ENCODE measurements around the gene DCPS.
"Not testable (repeated sequence)": the region's sequence is repeated elsewhere in the genome, so short reads cannot be mapped to it uniquely, and the experiment has no call there.

The DCPS gene

GRCh38 chr11:126366064-126366822, 62.4 kb downstream of the DCPS start:
- intact Hi-C loops (cut with DNase I; ENCODE audit: low total_unique reads), result no loop called here
- Histone ChIP-seq H3K27me3 (no peaks in the 10 kb centered on the region), H3K36me3 (no peaks in the 10 kb centered on the region), H3K9me3 (no peaks in the 10 kb centered on the region), H3K27ac (no peak overlapping the region), H3K4me3 (no peak overlapping the region), H3K4me1 (peaks cover 0 to 30% (median 6%) of the 10 kb centered on the region in 4 donors)
- DNase-seq, result peak in 1 of 2 donors; percentile 59
- no peak for TF ChIP-seq CTCF (IDR thresholded peaks at IDR 0.05)

- peaks cover 0 to 30% (median 6%) of the 10 kb centered on the region in 4 donors for H3K4me1 ChIP-seq
- H3K27ac ChIP-seq; H3K27me3 ChIP-seq; intact Hi-C loops (cut with DNase I; ENCODE audit: low total_unique reads); H3K4me3 ChIP-seq; H3K9me3 ChIP-seq; H3K36me3 ChIP-seq: not testable (repeated sequence)
- DNase-seq, result peak in 1 of 2 donors; percentile 47
Observed at GRCh38 chr11:126366823-126367654, 63.2 kb downstream of the DCPS start.

- H3K36me3 ChIP-seq; H3K9me3 ChIP-seq; H3K4me3 ChIP-seq; H3K27me3 ChIP-seq; H3K27ac ChIP-seq; intact Hi-C loops (cut with DNase I; ENCODE audit: low total_unique reads): not testable (repeated sequence)
- peaks cover 0 to 30% (median 6%) of the 10 kb centered on the region in 4 donors for H3K4me1 ChIP-seq
- peak in 1 of 2 donors; percentile 34 for DNase-seq
Observed at GRCh38 chr11:126367806-126368205, 63.9 kb downstream of the DCPS start.

GRCh38 chr11:126368336-126369119, 64.7 kb downstream of the DCPS start:
- H3K9me3 ChIP-seq; H3K4me3 ChIP-seq; H3K27ac ChIP-seq; intact Hi-C loops (cut with DNase I; ENCODE audit: low total_unique reads); H3K27me3 ChIP-seq; H3K36me3 ChIP-seq: not testable (repeated sequence)
- peak; percentile 16 to 48 for DNase-seq
- peaks cover 0 to 31% (median 7%) of the 10 kb centered on the region in 4 donors for H3K4me1 ChIP-seq

- Histone ChIP-seq H3K36me3 (no peaks in the 10 kb centered on the region), H3K27ac (no peak overlapping the region), H3K4me1 (peaks cover 0 to 26% (median 6%) of the 10 kb centered on the region in 4 donors), H3K4me3 (no peak overlapping the region), H3K27me3 (no peaks in the 10 kb centered on the region), H3K9me3 (no peaks in the 10 kb centered on the region)
- no peak for TF ChIP-seq CTCF (IDR thresholded peaks at IDR 0.05)
- intact Hi-C loops (cut with DNase I; ENCODE audit: low total_unique reads), result no loop called here
- DNase-seq, result peak in 1 of 2 donors; percentile 3
Observed at GRCh38 chr11:126370016-126370415, 66.2 kb downstream of the DCPS start.

GRCh38 chr11:126371595-126371994, 67.7 kb downstream of the DCPS start:
- no peak for DNase-seq
- Histone ChIP-seq H3K27me3 (no peaks in the 10 kb centered on the region), H3K27ac (no peak overlapping the region), H3K4me3 (no peak overlapping the region), H3K36me3 (no peaks in the 10 kb centered on the region), H3K4me1 (peaks cover 0 to 15% (median 2%) of the 10 kb centered on the region in 4 donors), H3K9me3 (no peaks in the 10 kb centered on the region)
- no peak for TF ChIP-seq CTCF (IDR thresholded peaks at IDR 0.05)
- intact Hi-C loops (cut with DNase I; ENCODE audit: low total_unique reads), result no loop called here

GRCh38 chr11:126373389-126374066, 69.7 kb downstream of the DCPS start:
- H3K27ac ChIP-seq; intact Hi-C loops (cut with DNase I; ENCODE audit: low total_unique reads): not testable (repeated sequence)
- DNase-seq, result peak; percentile 9 to 48

GRCh38 chr11:126374562-126375300, 70.9 kb downstream of the DCPS start:
- H3K27me3 ChIP-seq; intact Hi-C loops (cut with DNase I; ENCODE audit: low total_unique reads); H3K36me3 ChIP-seq; H3K9me3 ChIP-seq; H3K27ac ChIP-seq; H3K4me1 ChIP-seq; H3K4me3 ChIP-seq: not testable (repeated sequence)
- peak in 1 of 2 donors; percentile 45 for DNase-seq

More at GRCh38 chr11:126373389-126374066, 69.7 kb downstream of the DCPS start:
- H3K27me3 ChIP-seq, H3K36me3 ChIP-seq, H3K4me1 ChIP-seq, H3K4me3 ChIP-seq, H3K9me3 ChIP-seq: not testable (repeated sequence)
